ENCODE data around the gene ADGRL4.
A peak's percentile ranks its signal among the peaks of the same experiment; 100 is the strongest.

ADGRL4 gene

GRCh38 chr1:79006564-79006963, at the start of gene ADGRL4:
Gene ADGRL4, minus strand, starts transcription at chr1:79006730. Its CDS starts 76 bp downstream, at chr1:79006654.
- CTCF ChIA-PET: no interaction called here
- no peaks in the 10 kb centered on the region for H3K4me1 Mint-ChIP-seq
- no peaks in the 10 kb centered on the region for H3K36me3 Mint-ChIP-seq
- no peak for DNase-seq
- no peak within 1 kb of the TSS for H3K4me3 Mint-ChIP-seq
- peaks cover 4% of the 10 kb centered on the region for H3K9me3 Mint-ChIP-seq
- no peak within 1 kb of the TSS for H3K27ac Mint-ChIP-seq
- H3K27me3 Mint-ChIP-seq: peaks cover 7% of the 10 kb centered on the region

- peaks cover 10% of the 10 kb centered on the region for H3K4me1 Mint-ChIP-seq
- no peaks in the 10 kb centered on the region for H3K36me3 Mint-ChIP-seq
- CTCF ChIA-PET: no interaction called here
- peaks cover 10% of the 10 kb centered on the region for H3K9me3 Mint-ChIP-seq
- no peak for DNase-seq
- H3K4me3 Mint-ChIP-seq: no peak overlapping the region
- H3K27ac Mint-ChIP-seq: no peak overlapping the region
- no peaks in the 10 kb centered on the region for H3K27me3 Mint-ChIP-seq
These were observed 49.3 kb upstream of the ADGRL4 start for GRCh38 chr1:79055856-79056255.

GRCh38 chr1:79052829-79053449, 46.4 kb upstream of the ADGRL4 start:
- Mint-ChIP-seq H3K4me1 (peaks cover 10% of the 10 kb centered on the region), H3K27ac (peak overlapping the region; percentile 79)
- CTCF ChIA-PET: no interaction called here

GRCh38 chr1:79044974-79045650, 38.6 kb upstream of the ADGRL4 start:
- no peak for DNase-seq
- Mint-ChIP-seq H3K4me1 (peaks cover 9% of the 10 kb centered on the region), H3K9me3 (no peaks in the 10 kb centered on the region), H3K4me3 (no peak overlapping the region), H3K36me3 (no peaks in the 10 kb centered on the region), H3K27ac (no peak overlapping the region), H3K27me3 (peaks cover 8% of the 10 kb centered on the region)
- CTCF ChIA-PET: no interaction called here

More at GRCh38 chr1:79052829-79053449, 46.4 kb upstream of the ADGRL4 start:
- Mint-ChIP-seq H3K9me3 (peaks cover 10% of the 10 kb centered on the region), H3K27me3 (no peaks in the 10 kb centered on the region), H3K36me3 (no peaks in the 10 kb centered on the region), H3K4me3 (peak overlapping the region; percentile 64)
- no peak for DNase-seq

GRCh38 chr1:79043506-79043905, 37.0 kb upstream of the ADGRL4 start:
- Mint-ChIP-seq H3K4me3 (no peak overlapping the region), H3K27me3 (peaks cover 8% of the 10 kb centered on the region), H3K36me3 (no peaks in the 10 kb centered on the region), H3K4me1 (peaks cover 12% of the 10 kb centered on the region), H3K9me3 (peaks cover 2% of the 10 kb centered on the region), H3K27ac (no peak overlapping the region)
- DNase-seq: no peak
- CTCF ChIA-PET: no interaction called here

- Mint-ChIP-seq H3K27me3 (peaks cover 8% of the 10 kb centered on the region), H3K4me3 (no peak overlapping the region), H3K27ac (no peak overlapping the region), H3K9me3 (peaks cover 8% of the 10 kb centered on the region), H3K4me1 (peaks cover 12% of the 10 kb centered on the region), H3K36me3 (no peaks in the 10 kb centered on the region)
- CTCF ChIA-PET: no interaction called here
- DNase-seq: no peak
These were observed 36.0 kb upstream of the ADGRL4 start for GRCh38 chr1:79042539-79042938.

- Mint-ChIP-seq H3K27ac (no peak overlapping the region), H3K36me3 (no peaks in the 10 kb centered on the region), H3K27me3 (peaks cover 8% of the 10 kb centered on the region), H3K4me3 (no peak overlapping the region), H3K4me1 (peaks cover 12% of the 10 kb centered on the region), H3K9me3 (peaks cover 12% of the 10 kb centered on the region)
- CTCF ChIA-PET: no interaction called here
- DNase-seq: no peak
These were observed 35.6 kb upstream of the ADGRL4 start for GRCh38 chr1:79042117-79042516.

GRCh38 chr1:79041666-79042065, 35.1 kb upstream of the ADGRL4 start:
- CTCF ChIA-PET: no interaction called here
- Mint-ChIP-seq H3K27ac (no peak overlapping the region), H3K27me3 (peaks cover 8% of the 10 kb centered on the region), H3K4me1 (peaks cover 12% of the 10 kb centered on the region), H3K4me3 (no peak overlapping the region), H3K9me3 (peaks cover 14% of the 10 kb centered on the region), H3K36me3 (no peaks in the 10 kb centered on the region)
- no peak for DNase-seq

- peaks cover 18% of the 10 kb centered on the region for H3K9me3 Mint-ChIP-seq
- peaks cover 12% of the 10 kb centered on the region for H3K4me1 Mint-ChIP-seq
- no peaks in the 10 kb centered on the region for H3K36me3 Mint-ChIP-seq
- CTCF ChIA-PET: no interaction called here
- peak overlapping the region; percentile 71 for H3K4me3 Mint-ChIP-seq
- H3K27me3 Mint-ChIP-seq: peaks cover 8% of the 10 kb centered on the region
- H3K27ac Mint-ChIP-seq: peak overlapping the region; percentile 82
- DNase-seq: no peak
These were observed 34.0 kb upstream of the ADGRL4 start for GRCh38 chr1:79040424-79041082.

GRCh38 chr1:79037085-79037484, 30.6 kb upstream of the ADGRL4 start:
- no peak for DNase-seq
- CTCF ChIA-PET: no interaction called here
- no peaks in the 10 kb centered on the region for H3K27me3 Mint-ChIP-seq

GRCh38 chr1:79012500-79012899, 6.0 kb upstream of the ADGRL4 start:
- H3K4me1 Mint-ChIP-seq: no peaks in the 10 kb centered on the region
- H3K4me3 Mint-ChIP-seq: no peak overlapping the region

More at GRCh38 chr1:79037085-79037484, 30.6 kb upstream of the ADGRL4 start:
- H3K36me3 Mint-ChIP-seq: no peaks in the 10 kb centered on the region
- H3K27ac Mint-ChIP-seq: no peak overlapping the region
- H3K4me3 Mint-ChIP-seq: no peak overlapping the region
- H3K9me3 Mint-ChIP-seq: peaks cover 18% of the 10 kb centered on the region
- H3K4me1 Mint-ChIP-seq: peaks cover 12% of the 10 kb centered on the region

GRCh38 chr1:79010589-79010988, 4.1 kb upstream of the ADGRL4 start:
- H3K4me1 Mint-ChIP-seq: no peaks in the 10 kb centered on the region
- CTCF ChIA-PET: no interaction called here
- H3K9me3 Mint-ChIP-seq: peaks cover 4% of the 10 kb centered on the region
- DNase-seq: no peak
- H3K4me3 Mint-ChIP-seq: no peak overlapping the region
- peaks cover 7% of the 10 kb centered on the region for H3K27me3 Mint-ChIP-seq
- no peaks in the 10 kb centered on the region for H3K36me3 Mint-ChIP-seq
- H3K27ac Mint-ChIP-seq: no peak overlapping the region

More at GRCh38 chr1:79012500-79012899, 6.0 kb upstream of the ADGRL4 start:
- CTCF ChIA-PET: no interaction called here
- Mint-ChIP-seq H3K27ac (no peak overlapping the region), H3K9me3 (peaks cover 2% of the 10 kb centered on the region), H3K36me3 (no peaks in the 10 kb centered on the region), H3K27me3 (no peaks in the 10 kb centered on the region)
- DNase-seq: no peak

GRCh38 chr1:79005945-79006344, 585 bp downstream of the ADGRL4 start:
- no peaks in the 10 kb centered on the region for H3K4me1 Mint-ChIP-seq
- H3K27me3 Mint-ChIP-seq: peaks cover 7% of the 10 kb centered on the region
- CTCF ChIA-PET: no interaction called here
- DNase-seq: no peak
- H3K36me3 Mint-ChIP-seq: no peaks in the 10 kb centered on the region
- no peak overlapping the region for H3K4me3 Mint-ChIP-seq
- peaks cover 4% of the 10 kb centered on the region for H3K9me3 Mint-ChIP-seq
- H3K27ac Mint-ChIP-seq: no peak overlapping the region

GRCh38 chr1:79004916-79005315, 1.6 kb downstream of the ADGRL4 start:
- Mint-ChIP-seq H3K4me1 (no peaks in the 10 kb centered on the region), H3K4me3 (no peak overlapping the region), H3K27me3 (peaks cover 7% of the 10 kb centered on the region), H3K9me3 (peaks cover 4% of the 10 kb centered on the region), H3K27ac (no peak overlapping the region), H3K36me3 (no peaks in the 10 kb centered on the region)
- CTCF ChIA-PET: no interaction called here
- no peak for DNase-seq

GRCh38 chr1:78996791-78997190, 9.7 kb downstream of the ADGRL4 start:
- Mint-ChIP-seq H3K9me3 (no peaks in the 10 kb centered on the region), H3K4me1 (no peaks in the 10 kb centered on the region), H3K27me3 (no peaks in the 10 kb centered on the region), H3K27ac (no peak overlapping the region), H3K4me3 (no peak overlapping the region), H3K36me3 (no peaks in the 10 kb centered on the region)
- no peak for DNase-seq
- CTCF ChIA-PET: no interaction called here

All from activated naive CD4-positive, alpha-beta T cell treated with anti-CD3 and anti-CD28 coated beads, Interleukin-2, amount 10 ng/mL, durations not matched to agents 7 days and 5 days (primary cell).